ENCODE measurements around the gene PLEKHA7.

DNA sequence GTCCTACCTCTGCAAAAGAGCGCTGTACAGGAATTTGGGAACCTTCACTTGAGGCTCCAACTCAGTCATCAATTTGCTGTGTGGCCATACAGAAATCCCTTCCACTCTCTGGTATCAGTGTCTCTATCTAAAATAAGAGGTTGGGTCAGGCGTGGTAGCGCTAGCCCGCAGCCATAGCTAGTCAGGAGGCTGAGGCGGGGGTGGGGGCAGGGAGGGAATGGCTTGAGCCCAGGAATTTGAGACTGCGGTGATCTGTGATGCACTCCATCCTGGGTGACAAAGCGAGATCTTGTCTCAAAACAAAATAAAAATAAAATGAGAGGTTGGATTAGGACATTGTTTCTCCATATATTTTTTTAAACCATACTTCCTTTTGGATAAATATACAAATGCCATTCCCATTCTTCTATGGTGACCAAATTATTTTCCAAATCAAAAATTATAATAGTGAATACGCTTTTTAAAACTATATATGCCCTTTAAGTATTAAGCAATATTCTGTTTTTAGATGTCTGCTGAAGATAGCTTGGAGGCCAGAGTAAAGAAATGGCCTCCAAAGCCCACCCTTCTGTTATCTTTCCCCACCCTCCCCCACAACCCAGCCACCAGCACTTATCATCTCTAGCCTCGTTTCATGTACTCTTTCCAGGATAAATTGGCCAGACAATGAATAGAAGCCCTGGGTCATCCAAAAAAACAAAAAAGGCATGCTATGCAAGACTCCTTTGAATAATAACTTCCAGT is 87.2 kb downstream of the PLEKHA7 start:
- TF ChIP-seq, protein P1, sequence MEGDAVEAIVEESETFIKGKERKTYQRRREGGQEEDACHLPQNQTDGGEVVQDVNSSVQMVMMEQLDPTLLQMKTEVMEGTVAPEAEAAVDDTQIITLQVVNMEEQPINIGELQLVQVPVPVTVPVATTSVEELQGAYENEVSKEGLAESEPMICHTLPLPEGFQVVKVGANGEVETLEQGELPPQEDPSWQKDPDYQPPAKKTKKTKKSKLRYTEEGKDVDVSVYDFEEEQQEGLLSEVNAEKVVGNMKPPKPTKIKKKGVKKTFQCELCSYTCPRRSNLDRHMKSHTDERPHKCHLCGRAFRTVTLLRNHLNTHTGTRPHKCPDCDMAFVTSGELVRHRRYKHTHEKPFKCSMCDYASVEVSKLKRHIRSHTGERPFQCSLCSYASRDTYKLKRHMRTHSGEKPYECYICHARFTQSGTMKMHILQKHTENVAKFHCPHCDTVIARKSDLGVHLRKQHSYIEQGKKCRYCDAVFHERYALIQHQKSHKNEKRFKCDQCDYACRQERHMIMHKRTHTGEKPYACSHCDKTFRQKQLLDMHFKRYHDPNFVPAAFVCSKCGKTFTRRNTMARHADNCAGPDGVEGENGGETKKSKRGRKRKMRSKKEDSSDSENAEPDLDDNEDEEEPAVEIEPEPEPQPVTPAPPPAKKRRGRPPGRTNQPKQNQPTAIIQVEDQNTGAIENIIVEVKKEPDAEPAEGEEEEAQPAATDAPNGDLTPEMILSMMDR (conservative IDR thresholded peaks at IDR 0.05; ENCODE audit: low read length), result no peak
- no peak for TF ChIP-seq EZH2phosphoT487 (IDR thresholded peaks at IDR 0.05; ENCODE audit: borderline replicate concordance, low read depth, low read length)
